MCF 10A (cell line): Measurements from ENCODE around the gene KRT81. TPM values are rescaled to one million over a fixed set of nuclear protein-coding genes. Genes with fewer than 3 reads are reported as not detected.

Experiments used
- BruUV-seq: library from RNA; stranded (reverse); fragments of 400-500 nt; replicated peaks from 2 replicates; lab custom pipeline; 2021; lab: Mats Ljungman, UMichigan
- CTCF ChIA-PET: fragments of 300-600 bp; sonication (Branson Sonifier 250); formaldehyde crosslinking; extraction: SDS; loops from one replicate; lab custom pipeline; 2021; ENCODE audit warnings: antibody characterized with exemption, inconsistent platforms; lab: Yijun Ruan, JAX
- POLR2A ChIA-PET: fragments of 300-600, 350-650 bp; sonication (Branson Sonifier 250); formaldehyde crosslinking; extraction: SDS; loops from one replicate; lab custom pipeline; 2020; ENCODE audit warnings: antibody characterized with exemption, inconsistent platforms; lab: Yijun Ruan, JAX
- DNase-seq: peaks from one replicate; pipeline ENCODE4 v3.0.0-alpha.2; 2018; ENCODE audit not compliant: unreplicated experiment
- H3K27ac Mint-ChIP-seq: one replicate; pipeline ENCODE4 v1.8.0; 2022; ENCODE audit warnings: mild to moderate bottlenecking, low read depth, mixed read lengths; ENCODE audit not compliant: unreplicated experiment
- H3K27me3 Mint-ChIP-seq: one replicate; pipeline ENCODE4 v1.8.0; 2022; ENCODE audit warnings: mixed read lengths; ENCODE audit not compliant: insufficient read depth, unreplicated experiment
- H3K36me3 Mint-ChIP-seq: one replicate; pipeline ENCODE4 v1.8.0; 2022; ENCODE audit warnings: mild to moderate bottlenecking, moderate library complexity, mixed read lengths; ENCODE audit not compliant: insufficient read depth, unreplicated experiment
- H3K4me1 Mint-ChIP-seq: one replicate; pipeline ENCODE4 v1.8.0; 2022; ENCODE audit warnings: mixed read lengths; ENCODE audit not compliant: insufficient read depth, unreplicated experiment
- H3K4me3 Mint-ChIP-seq: one replicate; pipeline ENCODE4 v1.8.0; 2022; ENCODE audit warnings: mild to moderate bottlenecking, moderate library complexity, mixed read lengths; ENCODE audit not compliant: unreplicated experiment
- H3K9me3 Mint-ChIP-seq: one replicate; pipeline ENCODE4 v1.8.0; 2022; ENCODE audit warnings: mixed read lengths; ENCODE audit not compliant: unreplicated experiment
- CTCF ChIP-seq: fragments of 200-600 bp; IDR thresholded peaks from one replicate; pipeline ENCODE4 v1.8.0; 2022; ENCODE audit warnings: antibody characterized with exemption, mild to moderate bottlenecking; ENCODE audit not compliant: unreplicated experiment
- intact Hi-C: fragments of 100-400 bp; cut with micrococcal nuclease; formaldehyde crosslinking; loops from 2 replicates; pipeline ENCODE4 v1.14.1; 2022
- total RNA-seq: library from RNA; stranded (reverse); gene quantifications from 2 replicates; pipeline ENCODE4 v1.2.3, GENCODE V29; 2022

The KRT81 gene
- total RNA-seq, 1 experiment from 2014 or later: 2,023 TPM

- Mint-ChIP-seq H3K4me3 (no peak overlapping the region), H3K4me1 (peaks cover 29% of the 10 kb centered on the region), H3K27ac (no peak overlapping the region), H3K9me3 (no peaks in the 10 kb centered on the region), H3K36me3 (no peaks in the 10 kb centered on the region), H3K27me3 (no peaks in the 10 kb centered on the region)
- no TSS peak for BruUV-seq
- no peak for TF ChIP-seq CTCF
- intact Hi-C loops: no loop called here
- POLR2A ChIA-PET: interaction anchor here (0.6 to 1.3 kb wide), 2 partner anchors 9 to 24 kb away, joined by 3 read pairs; partner anchors contain the start of gene KRT7
- DNase-seq: peak; percentile 31
- CTCF ChIA-PET: interaction anchor here (1.1 to 2.2 kb wide), 2 partner anchors 12 to 70 kb away, joined by 3 to 9 read pairs; no protein-coding TSS in a partner anchor
These were observed 34.2 kb downstream of the KRT81 start for GRCh38 chr12:52257074-52257551.

- peaks cover 27% of the 10 kb centered on the region for H3K4me1 Mint-ChIP-seq
- peak; percentile 43 for DNase-seq
- H3K27ac Mint-ChIP-seq: no peak overlapping the region
- CTCF ChIA-PET: interaction anchor here (1.1 kb wide), 1 partner anchor 11 kb away, joined by 3 read pairs; no protein-coding TSS in a partner anchor
- POLR2A ChIA-PET: interaction anchor here (0.6 to 1.4 kb wide), 3 partner anchors 10 to 24 kb away, joined by 3 to 4 read pairs (median 3); partner anchors contain the start of gene KRT7
- BruUV-seq: no TSS peak
- no peaks in the 10 kb centered on the region for H3K27me3 Mint-ChIP-seq
- H3K36me3 Mint-ChIP-seq: peaks cover 4% of the 10 kb centered on the region
- H3K9me3 Mint-ChIP-seq: no peaks in the 10 kb centered on the region
- no peak overlapping the region for H3K4me3 Mint-ChIP-seq
- intact Hi-C loops: no loop called here
- no peak for TF ChIP-seq CTCF
These were observed 34.8 kb downstream of the KRT81 start for GRCh38 chr12:52256584-52256935.

DNA sequence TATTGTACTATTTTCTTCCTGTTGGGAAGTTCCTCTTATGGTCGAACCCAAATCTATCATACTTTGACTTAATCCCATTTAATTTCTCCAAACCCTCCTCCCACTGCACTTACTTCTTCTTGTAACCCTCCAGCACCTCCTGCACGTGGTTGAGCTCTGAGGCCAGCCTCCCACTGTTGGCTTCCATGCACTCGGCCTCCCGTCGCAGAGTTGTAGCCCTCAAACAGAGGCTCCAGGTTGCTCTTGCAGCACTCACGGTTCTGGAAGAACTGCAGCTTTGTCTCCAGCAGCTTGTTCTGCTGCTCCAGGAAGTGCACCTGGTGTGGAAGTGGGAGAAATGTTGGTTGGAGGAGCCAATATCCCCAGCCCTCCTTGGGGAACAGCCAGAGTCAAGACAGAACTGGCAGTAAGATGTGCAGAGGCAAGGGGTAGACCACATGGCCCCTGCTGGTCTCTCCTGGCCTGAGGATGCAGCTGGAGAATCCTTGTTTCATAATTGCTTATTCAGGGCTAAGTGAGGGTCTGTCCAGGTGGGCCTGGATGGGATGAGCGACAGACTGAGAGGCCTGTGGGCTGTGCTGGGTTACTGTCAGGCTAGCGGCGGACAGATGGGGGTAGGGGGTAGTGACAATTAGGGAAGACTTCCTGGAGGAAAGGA lies 35.3 kb downstream of the KRT81 start:
- Mint-ChIP-seq H3K36me3 (peaks cover 8% of the 10 kb centered on the region), H3K4me3 (no peak overlapping the region), H3K27ac (peak overlapping the region; percentile 11), H3K9me3 (no peaks in the 10 kb centered on the region), H3K4me1 (peaks cover 22% of the 10 kb centered on the region), H3K27me3 (no peaks in the 10 kb centered on the region)
- ChIA-PET CTCF (interaction anchor here (0.7 to 1.6 kb wide), 4 partner anchors 10 to 131 kb away, joined by 3 to 4 read pairs (median 3); no protein-coding TSS in a partner anchor), POLR2A (interaction anchor here (0.9 to 1.4 kb wide), 4 partner anchors 11 to 81 kb away, joined by 3 to 4 read pairs (median 3); no protein-coding TSS in a partner anchor)
- DNase-seq: peak; percentile 45
- TF ChIP-seq CTCF: no peak
- intact Hi-C loops: no loop called here
- no TSS peak for BruUV-seq

DNA sequence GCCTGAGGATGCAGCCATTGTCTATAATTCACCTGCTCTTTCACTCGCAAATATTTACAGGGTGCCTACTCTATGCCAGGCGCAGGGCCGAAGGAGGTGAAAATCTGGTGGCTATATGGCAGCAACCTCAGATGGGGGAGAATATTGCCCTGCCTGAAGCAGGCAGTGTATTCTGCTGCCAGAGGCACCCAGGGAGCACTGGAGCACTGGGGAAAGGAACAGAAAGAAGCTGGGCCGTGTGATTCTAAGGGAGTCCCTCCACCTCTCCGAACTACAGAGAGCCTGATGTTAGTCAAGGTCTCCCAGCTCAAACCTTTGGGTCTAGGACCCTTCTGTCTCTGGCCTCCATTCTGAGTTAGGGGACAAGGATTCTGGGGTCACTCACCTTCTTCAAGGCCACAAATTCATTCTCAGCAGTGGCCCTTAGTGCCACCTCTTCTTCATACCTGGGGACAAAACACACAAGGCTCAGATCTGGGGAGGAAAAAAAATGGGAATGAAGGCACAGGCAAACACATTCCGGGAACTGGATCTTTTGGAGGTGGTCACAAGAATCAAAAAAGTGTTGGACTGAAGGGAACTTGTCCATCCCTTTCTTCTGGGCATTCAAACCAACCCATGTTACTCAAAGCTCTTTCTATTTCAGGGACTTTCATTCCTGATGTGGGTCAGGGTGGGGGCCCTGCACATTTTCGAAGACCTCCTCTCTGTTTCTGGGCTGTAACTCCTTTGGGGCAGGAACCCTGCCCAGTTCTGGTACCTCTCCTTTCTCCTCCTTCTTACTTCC lies 36.2 kb downstream of the KRT81 start:
- intact Hi-C loops: no loop called here
- Mint-ChIP-seq H3K4me3 (no peak overlapping the region), H3K27ac (peak overlapping the region; percentile 11), H3K27me3 (no peaks in the 10 kb centered on the region), H3K9me3 (no peaks in the 10 kb centered on the region), H3K4me1 (peaks cover 14% of the 10 kb centered on the region), H3K36me3 (peaks cover 17% of the 10 kb centered on the region)
- no peak for TF ChIP-seq CTCF
- CTCF ChIA-PET: interaction anchor here (0.7 to 1.6 kb wide), 3 partner anchors 11 to 72 kb away, joined by 3 to 4 read pairs (median 3); no protein-coding TSS in a partner anchor
- DNase-seq: peak; percentile 50
- POLR2A ChIA-PET: interaction anchor here (0.6 to 3.6 kb wide), 8 partner anchors 9 to 82 kb away, joined by 3 to 13 read pairs (median 4); no protein-coding TSS in a partner anchor
- BruUV-seq: no TSS peak
